Measurements from ENCODE around the gene CNIH4.
"Not testable (repeated sequence)": the region's sequence is repeated elsewhere in the genome, so short reads cannot be mapped to it uniquely, and the experiment has no call there.

CNIH4 gene

DNA sequence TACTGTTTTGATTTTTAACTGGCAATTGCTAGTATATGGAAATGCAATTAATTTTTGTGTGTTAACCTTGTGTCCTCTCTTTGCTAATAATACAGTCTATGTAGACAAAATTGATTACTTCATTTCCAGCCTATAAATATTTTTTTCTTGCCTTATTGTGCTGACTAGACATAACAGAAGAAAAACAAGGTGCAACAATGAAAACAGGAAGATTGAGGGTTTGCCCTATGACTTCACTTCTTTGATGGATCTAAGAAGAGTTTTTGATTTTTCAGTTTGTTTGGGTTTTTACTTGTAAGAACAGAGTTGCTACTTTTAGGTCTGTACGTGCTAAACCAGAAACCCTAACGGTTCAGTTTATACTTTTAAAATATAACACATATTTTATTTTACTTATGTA, 8.5 kb upstream of the CNIH4 start:
- FAIRE-seq (no peak), DNase-seq (ENCODE audit: low spot score) (no peak)

DNA sequence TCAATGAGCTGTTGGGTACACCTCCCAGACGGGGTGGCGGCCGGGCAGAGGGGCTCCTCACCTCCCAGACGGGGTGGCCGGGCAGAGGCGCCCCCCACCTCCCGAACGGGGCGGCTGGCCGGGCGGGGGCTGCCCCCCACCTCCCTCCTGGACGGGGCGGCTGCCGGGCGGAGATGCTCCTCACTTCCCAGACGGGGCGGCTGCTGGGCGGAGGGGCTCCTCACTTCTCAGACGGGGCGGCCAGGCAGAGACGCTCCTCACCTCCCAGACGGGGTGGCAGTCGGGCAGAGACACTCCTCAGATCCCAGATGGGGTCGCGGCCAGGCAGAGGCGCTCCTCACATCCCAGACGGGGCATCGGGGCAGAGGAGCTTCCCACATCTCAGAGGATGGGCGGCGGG, 7.0 kb upstream of the CNIH4 start:
- FAIRE-seq; DNase-seq (ENCODE audit: low spot score): not testable (repeated sequence)

DNA sequence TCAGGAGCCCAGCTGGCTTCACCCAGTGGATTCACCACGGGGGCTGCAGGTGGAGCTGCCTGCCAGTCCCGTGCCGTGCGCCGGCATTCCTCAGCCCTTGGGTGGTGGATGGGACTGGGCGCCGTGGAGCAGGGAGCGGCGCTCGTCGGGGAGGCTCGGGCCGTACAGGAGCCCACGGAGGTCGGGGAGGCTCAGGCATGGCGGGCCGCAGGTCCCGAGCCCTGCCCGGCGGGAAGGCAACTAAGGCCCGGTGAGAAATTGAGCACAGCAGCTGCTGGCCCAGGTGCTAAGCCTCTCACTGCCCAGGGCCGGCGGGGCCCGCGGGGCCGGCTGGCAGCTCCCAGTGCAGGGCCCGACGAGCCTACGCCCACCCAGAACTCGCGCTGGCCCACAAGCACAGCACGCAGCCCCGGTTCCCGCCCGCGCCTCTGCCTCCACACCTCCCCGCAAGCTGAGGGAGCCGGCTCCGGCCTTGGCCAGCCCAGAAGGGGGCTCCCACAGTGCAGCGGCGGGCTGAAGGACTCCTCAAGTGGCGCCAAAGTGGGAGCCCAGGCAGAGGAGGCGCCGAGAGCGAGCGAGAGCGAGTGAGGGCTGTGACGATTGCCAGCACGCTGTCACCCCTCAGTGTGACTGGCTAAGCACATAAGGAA, 4.1 kb upstream of the CNIH4 start:
- not testable (repeated sequence) for FAIRE-seq; DNase-seq (ENCODE audit: low spot score)

DNA sequence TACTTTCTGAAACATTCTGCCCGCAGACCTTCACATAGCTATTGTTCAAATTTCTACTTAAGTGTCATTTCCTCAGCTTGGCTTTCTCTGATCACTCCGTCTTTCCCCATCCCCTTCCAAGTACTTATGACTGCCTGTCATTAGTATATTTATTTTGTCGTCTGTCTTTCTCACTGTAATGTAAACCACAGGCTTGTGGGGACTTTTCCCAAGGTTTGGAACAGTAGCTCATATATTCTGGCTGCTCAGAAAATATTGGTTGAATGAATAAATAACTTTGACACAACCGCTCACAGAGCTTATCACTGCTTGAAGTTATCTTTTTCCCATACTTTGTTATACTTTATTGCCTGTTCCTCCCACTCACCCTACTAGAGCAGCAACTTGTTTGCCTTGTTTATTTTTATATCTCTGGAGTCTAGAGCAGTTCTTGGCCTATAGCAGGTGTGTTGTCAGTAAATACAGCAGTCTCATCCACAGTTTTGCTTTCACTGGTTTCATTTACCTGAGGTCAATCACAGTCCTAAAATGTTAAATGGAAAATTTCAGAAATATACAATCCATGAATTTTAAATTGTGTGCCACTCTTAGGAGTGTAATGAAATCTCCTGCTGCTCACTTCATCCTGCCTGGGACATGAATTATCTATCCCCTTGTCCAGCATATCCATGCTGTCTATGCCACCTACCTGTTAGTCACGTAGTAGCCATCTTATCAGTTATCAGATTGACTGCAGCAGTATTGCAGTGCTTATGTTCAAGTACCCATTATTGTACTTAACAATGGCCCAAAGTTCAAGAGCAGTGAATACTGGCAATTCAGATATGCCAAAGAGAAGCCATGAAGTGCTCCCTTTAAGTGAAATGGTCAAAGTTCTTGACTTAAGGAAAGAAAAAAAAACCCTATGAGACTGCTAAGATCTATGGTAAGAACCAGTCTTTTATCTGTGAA, 2.4 kb upstream of the CNIH4 start:
- FAIRE-seq (no peak), DNase-seq (ENCODE audit: low spot score) (no peak)

DNA sequence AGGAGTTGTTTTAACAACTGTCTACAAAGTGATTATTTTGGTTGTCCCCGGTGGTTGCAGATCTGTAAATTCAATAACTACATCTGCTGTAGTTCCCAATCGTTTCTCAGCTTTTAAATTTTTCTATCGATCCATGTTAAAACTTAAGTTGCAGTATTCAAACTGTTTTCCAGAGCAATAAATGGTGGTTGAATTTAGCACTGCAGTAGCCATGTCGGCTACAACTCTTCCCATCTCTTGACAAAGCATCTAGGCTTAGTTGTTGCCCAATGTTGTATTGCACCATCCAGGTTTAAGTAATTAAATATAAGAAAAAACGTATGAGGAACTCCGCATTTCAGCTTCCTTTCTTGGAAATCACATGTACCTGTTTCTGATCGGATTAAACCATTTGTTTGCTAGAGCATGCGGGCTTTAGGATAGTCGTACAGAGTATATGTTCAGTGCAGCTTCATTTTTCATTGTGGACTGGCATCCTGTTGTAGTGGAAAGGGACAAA, 996 bp downstream of the CNIH4 start:
- FAIRE-seq, result no peak
- peak; percentile 11 for DNase-seq (ENCODE audit: low spot score)

DNA sequence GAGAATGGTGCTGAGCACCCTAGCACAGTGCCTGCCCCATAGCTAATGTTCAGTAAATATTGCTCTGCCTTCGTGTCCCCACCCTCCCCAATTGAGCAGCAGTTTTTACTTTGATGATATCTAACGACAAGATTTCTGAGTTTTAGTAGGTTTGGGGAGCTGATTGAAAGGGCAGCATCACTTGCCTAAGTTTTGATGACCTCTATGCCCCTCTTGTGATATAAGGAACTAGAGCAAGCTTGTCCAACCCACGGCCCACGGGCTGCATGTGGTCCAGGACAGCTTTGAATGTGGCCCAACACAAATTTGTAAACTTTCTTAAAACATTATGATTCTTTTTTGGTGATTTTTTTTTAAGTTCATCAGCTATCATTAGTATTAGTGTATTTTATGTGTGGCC, 1.6 kb downstream of the CNIH4 start:
- no peak for FAIRE-seq

DNA sequence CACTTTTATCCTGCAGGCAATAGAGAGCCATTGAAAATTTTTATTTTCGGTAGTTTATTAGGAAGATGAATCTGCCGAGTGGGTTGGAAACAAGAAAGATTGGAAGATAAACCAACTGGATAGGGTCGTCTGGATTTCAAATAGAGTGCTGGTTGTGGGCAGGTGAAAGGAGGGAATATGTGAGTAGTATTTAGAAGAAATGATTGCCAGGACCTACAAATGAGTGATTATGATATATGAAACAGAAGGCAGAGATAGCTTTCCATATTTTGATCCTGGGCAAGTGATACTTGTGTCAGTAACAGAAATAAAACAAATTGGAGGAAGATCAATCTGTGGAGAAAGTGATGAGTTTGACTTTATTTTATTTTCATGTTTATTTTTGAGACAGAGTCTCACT, 2.5 kb downstream of the CNIH4 start:
- FAIRE-seq, result no peak
- no peak for DNase-seq (ENCODE audit: low spot score)

More for the DNA sequence above, 1.6 kb downstream of the CNIH4 start:
- DNase-seq (ENCODE audit: low spot score), result no peak

DNA sequence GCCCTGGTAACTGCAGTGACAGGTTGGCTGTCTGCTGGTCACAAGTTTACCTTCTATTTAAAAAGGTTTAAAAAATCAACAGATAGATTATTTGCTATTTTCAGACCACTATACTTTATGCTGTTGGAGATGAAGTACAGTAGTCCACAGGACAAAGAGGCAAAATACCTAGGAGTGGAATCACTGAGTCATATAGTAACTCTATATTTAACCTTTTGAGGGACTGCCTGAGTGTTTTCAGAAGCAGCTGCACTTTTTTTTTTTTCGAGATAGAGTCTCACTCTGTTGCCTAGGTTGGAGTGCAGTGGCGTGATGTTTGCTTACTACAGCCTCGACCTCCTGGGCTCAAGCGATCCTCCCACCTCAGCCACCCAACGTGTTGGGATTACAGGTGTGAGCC, 11.7 kb downstream of the CNIH4 start:
- DNase-seq (ENCODE audit: low spot score) (no peak), FAIRE-seq (no peak)

DNA sequence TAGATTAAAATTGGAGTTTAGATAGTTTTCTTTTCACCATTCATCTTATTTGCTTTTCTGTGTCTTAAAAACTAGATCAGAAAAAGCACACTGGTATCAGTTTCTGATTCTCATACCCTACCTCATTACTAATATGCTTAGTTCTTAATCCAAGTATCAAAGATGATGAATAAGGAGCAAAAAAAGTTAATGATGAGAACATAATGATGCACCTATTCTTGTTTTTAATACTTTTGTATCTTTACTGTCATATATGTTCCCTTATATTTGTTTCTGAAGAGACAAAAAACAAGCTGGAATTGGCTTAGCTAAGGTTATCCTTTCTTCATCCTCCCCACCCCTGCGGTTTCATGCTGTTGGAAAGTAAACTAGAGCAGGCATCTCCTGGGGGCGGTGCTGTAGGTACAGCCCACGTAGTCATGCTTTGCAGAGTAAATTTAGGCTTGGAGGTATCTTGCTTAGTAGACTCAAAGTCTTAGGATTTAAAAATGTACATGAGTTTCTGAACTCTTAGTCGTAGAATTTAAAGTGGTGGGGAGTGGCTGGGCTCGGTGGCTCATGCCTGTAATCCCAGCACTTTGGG, 16.4 kb downstream of the CNIH4 start:
- no peak for FAIRE-seq
- no peak for DNase-seq (ENCODE audit: low spot score)

DNA sequence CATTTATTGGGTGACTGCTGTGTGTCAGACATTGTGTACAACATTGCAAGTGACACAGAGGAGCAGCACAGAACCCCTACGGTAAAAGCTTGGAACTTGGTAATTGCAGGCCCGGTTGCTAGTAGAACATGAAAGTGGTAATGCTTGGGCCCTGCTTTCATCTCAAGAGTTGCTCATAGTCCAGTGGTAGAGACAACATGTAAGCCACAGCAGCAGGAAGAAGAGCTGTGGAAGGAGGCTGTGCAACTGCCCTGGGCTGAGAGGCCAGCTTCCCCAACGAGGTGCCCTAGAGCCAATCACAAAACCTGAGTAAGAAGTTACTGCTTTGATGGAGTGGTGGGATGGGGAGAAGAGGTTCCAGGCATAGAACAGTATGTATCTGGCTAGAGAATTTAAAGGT, 18.4 kb downstream of the CNIH4 start:
- no peak for FAIRE-seq
- no peak for DNase-seq (ENCODE audit: low spot score)

DNA sequence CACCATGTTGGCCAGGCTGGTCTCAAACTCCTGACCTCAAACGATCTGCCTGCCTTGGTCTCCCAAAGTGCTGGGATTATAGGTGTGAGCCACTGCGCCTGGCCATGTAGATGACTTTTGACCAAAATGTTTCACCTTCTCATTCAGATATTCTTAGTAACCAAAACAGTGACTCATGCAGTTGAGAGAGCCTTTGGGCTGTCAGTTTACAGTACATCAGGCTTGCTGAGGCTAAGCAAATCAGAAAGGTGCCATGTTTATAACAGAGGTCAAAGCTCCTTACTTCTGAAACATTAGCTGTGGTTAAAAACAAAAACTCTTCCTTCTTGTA, 21.0 kb downstream of the CNIH4 start:
- DNase-seq (ENCODE audit: low spot score), result peak; percentile 6
- no peak for FAIRE-seq

DNA sequence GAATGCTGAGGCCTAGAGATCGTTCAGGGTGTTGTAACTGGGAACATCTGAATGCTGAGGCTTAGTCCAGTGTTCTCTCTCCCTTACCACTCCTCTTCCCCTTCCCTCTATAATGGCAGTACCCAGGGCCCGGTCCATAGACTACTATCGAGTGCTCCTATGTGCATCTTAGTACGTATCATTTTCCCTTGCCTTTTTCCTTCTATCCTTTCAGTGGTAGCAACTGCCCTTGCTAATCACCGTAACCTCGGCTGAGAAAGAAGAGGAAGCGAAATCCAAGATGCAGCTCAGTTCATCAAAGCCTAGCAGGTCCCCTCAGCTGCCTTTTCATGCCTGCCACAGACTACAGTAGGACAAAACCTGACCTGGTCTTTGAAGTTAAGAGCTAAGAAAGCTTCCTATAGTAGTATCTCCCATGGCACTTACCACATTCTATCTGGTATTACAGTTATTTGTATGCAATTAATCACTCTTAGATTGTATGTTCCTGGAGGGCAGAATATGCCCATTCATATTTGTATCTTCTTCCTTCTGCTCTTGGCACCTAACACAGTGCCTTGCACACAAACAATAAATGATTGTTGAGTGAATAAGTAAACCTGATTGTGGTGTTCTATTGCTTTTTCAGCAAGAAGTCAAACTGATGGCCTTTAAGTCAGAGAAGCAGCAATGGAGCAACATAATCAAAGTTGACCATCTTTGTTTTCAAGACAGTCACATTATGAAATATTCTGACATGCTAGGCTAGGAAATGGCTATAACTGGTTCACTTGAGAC, 22.4 kb downstream of the CNIH4 start:
- DNase-seq (ENCODE audit: low spot score) (no peak), FAIRE-seq (no peak)

DNA sequence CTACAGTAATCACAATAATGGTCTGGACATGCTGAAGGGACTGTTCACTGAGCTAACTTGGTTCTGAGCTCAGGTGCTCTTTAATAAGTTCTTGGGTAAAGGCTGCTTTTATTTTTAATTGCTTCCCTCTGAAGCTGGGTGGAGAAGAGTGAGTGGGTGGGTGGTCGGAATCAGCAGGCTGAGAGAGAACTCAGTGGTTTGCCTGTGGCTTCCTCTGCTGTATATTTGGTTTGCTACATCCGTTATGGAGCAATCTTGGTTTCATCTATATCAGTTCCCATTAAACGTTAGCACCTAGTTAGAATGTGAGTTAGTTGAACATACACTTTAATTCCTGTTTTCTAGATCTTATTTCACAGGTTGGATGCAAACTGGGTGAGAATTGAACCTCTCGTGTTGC, 23.3 kb downstream of the CNIH4 start:
- no peak for FAIRE-seq

DNA sequence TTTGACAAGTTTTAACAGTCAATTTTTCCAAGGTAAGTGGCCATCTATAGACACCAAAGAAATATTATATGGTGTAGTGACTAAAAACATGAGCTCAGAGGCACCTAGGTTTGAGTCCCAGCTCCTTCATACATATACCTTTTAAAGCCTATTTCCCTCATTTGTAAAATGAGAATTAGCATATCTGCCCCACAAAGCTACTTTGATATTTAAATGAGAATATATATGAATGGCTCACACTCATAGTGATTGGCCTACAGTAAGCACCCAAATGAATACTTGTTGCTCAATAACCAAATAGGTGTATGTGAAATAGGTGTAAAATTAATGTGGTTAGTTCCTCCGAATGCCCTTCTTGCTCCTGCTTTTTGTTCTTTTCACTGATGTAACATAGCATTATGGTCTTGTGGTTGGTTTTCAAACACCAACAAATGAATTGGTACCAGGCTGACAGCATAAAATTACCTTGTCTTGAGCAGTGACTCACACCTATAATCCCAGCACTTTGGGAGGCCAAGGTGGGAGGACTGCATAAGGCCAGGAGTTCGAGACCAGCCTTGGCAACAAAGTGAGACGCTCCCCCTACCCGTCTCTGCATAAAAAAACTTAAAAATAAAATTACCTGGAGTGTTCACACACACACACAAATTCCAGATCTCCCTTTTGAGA, 25.3 kb downstream of the CNIH4 start:
- FAIRE-seq (no peak), DNase-seq (ENCODE audit: low spot score) (no peak)

More for the DNA sequence above, 23.3 kb downstream of the CNIH4 start:
- no peak for DNase-seq (ENCODE audit: low spot score)

DNA sequence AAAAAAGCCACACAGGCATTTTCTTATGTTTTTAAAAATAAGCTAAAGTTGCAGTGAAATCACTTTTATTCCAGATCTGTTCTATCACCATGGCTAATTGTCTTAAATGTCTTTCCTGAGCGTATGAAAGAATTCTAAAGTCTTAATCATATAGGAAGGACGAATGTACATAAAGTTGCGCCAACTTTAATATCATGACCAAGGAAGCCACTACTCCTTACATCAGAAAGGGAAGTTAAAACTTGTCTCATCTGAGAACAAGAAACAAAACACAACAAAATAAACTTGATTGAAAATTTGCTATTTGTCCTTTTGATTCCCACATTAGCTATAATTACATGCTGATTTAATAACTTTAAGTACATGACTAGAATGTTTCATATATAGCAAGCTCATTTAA, 26.5 kb downstream of the CNIH4 start:
- DNase-seq (ENCODE audit: low spot score) (no peak), FAIRE-seq (no peak)

DNA sequence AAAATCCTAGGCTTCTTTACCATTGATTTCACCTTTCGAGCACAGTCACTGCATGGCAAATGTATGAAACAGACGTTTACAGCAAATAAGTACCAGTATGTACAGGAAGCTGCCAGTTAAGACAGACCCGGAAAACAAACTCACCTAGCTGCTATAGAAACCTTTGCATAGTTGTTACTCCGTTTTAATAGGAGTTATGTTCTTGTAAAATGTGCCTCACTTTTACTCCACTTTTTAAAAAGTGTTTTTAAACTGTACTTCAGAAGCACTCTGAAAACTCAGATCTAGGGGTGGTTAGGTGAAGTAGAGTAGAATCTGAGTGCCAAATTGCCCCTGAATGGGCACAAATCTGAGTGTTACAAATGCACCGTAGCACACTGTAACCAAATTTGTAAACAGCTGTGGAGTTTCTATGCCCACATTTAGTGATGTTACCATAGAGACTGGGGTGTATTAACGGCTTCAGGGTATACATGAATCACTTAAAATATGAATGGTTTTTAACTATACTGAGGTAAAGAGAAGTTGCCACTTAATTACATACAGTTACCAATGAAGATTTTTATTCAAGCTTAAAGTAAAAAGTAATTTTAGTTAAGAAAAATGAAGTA, 30.7 kb downstream of the CNIH4 start:
- FAIRE-seq (no peak), DNase-seq (ENCODE audit: low spot score) (no peak)

DNA sequence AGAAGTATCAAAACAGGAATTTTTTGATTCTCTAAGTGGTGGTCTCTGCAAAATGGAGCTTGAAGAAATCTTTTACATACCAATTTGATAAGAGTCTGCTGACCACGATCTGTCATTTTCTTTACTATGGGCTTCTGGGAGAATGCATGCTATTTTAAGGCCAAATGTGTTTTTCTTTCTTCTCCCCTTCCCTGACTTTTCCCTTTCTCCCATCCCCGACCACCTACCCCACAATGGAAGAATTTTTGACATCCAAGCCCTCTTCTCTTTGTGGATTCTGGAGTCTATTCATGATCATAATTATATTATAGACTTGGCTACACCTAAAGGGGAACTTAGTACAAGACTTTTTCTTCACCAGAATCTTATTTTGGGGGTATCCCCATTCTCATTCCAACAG, 31.3 kb downstream of the CNIH4 start:
- no peak for FAIRE-seq
- no peak for DNase-seq (ENCODE audit: low spot score)

DNA sequence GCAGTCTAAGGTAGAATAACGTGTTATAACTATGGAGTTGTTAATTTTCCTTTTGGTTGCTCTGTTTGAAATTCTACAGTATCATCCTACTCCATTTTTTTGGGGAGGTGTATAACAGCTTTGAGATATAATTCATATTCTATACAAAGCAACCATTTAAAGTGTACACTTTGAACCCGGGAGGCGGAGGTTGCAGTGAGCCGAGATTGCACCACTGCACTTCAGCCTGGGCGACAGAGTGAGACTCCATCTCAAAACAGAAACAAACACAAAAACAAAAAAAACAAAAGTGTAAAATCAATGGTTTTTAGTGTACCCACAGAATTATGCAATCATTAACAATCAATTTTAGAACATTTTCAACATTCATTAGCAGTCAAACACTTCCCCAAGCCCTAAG, 33.8 kb downstream of the CNIH4 start:
- FAIRE-seq, result no peak
- DNase-seq (ENCODE audit: low spot score), result no peak

DNA sequence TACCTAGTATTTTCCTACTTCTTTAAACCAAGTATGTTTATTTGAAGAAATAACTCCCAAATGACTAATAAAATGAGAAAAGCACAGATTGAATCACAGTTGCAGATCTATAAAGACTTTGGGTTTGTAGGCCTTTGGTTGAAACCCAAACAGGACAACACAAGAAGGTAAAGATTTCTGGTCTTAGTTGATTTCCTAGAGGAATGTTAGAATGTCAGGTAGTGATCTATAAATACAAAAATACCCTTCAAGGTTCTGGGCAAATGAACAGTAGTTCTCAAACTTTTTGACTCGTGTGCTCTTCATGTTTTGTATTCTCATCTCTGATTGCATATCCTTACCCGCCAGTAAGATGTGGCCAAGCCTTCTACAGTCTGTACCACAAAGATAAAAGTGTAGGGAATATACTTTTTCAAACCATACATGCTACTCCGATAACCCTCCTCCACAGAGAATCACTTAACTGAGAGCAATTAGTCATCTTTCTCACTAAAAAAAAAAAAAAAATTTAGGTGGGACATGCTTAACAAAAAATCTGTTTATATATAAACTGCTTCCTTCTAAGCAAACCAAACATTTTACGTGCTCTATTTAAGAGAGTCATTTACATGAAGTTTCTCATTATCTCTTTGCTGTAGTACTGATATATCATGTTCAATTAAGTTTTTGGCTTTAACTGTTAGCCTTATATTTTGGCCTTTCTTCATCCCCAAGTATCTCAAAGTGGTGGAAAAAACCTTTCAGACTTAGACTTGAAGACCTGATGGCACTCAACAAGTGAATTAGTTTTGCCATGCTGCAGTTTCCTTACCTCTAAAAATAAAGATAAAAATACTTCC, 36.0 kb downstream of the CNIH4 start:
- FAIRE-seq, result no peak
- DNase-seq (ENCODE audit: low spot score), result no peak

DNA sequence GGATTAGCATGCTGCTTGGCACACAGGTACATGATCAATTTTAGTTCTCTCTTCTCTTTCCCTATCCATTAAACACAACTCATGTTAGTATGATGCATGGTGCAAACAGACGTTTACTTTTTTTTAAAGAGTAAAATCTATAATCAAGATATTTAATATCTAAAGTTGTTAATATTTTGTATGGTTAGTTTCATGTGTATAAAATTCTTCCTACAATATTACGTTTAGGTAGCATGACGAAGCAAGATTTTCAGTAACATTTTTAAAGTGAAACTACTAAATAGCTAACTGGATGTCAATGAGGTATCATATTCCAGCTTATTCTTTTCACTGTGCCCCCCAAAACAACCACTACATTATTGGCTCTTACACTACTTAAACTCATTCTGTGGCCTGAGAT, 36.6 kb downstream of the CNIH4 start:
- FAIRE-seq (no peak), DNase-seq (ENCODE audit: low spot score) (no peak)
